GM18526 (cell line): ENCODE data around the gene FERD3L.

Experiments
- POLR2A ChIP-seq: IDR thresholded peaks from 3 replicates; pipeline ENCODE4 v1.6.1; 2011; ENCODE audit not compliant: insufficient read length; ENCODE audit errors: extremely low read depth

Gene FERD3L

DNA sequence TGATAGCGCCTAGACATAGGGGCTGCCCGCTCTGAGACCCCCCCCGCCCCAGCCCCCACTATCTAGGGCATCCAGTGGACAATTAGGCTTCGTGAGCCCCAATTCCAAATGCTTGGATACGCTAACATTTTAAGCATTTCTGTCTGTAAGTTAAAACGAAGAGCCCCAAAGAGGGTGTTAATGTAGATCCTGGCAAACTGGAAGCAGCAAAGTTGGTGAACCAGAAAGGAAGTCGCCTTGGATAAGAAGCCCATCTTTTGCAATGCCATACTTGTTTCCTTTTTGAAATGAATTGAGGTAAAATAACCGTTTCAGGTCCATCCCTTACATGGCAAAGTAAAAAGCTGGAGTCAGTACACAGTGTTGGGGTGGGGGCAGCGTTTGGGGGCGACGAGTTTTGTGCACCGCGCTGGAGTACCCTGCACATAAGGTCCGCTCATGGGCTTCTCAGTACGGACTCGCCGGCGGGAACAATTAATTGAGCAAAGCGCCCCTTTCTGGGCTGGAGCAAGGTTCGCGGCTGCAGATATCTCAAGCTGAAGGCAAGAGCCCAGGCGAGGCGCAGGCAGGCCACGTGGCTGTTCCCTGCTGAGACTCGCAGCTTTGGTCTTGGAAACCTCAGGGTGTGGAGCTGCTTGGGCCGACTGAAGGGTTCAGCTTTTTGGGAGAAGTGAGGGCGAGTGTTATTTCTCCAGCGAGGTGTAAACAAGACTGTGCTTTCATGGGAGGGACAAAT, 26.4 kb downstream of the FERD3L start:
- no peak for TF ChIP-seq POLR2A

DNA sequence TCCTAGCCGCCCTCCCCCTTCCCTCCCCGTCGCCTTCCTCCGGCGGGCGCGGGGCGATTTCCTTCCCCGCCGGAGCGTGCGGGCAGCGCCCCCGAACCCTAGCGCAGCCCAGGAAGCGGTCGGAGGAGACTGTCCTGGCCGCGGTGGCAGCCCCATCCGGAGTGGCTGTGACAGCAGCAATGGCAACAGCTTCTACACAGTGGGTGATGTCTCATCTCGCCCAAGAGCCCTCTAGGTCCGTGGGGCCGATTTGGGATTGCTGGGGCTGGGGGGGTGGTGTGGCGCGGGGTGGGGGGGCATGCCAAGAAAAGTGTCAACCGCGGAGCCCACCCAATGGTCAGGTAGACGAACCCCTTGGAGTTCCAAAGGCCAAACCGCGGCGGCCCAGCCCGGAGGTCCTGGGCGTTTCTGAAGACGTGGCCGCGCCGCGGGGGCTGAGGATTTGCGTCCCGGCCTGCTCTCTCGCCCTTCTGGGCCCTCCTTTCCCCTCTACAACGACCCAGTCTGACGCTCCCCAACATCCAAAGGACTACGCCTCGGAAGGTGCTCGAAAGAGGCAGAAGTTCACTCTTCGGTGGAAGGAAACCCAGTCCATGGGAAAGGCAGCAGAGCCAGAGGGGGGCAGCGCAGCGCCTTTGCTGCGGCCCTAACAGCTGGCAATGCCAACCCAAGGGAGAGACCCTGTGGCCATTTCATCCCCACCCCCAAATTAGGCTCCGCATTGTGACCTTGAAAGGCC, 27.2 kb downstream of the FERD3L start:
- no peak for TF ChIP-seq POLR2A

DNA sequence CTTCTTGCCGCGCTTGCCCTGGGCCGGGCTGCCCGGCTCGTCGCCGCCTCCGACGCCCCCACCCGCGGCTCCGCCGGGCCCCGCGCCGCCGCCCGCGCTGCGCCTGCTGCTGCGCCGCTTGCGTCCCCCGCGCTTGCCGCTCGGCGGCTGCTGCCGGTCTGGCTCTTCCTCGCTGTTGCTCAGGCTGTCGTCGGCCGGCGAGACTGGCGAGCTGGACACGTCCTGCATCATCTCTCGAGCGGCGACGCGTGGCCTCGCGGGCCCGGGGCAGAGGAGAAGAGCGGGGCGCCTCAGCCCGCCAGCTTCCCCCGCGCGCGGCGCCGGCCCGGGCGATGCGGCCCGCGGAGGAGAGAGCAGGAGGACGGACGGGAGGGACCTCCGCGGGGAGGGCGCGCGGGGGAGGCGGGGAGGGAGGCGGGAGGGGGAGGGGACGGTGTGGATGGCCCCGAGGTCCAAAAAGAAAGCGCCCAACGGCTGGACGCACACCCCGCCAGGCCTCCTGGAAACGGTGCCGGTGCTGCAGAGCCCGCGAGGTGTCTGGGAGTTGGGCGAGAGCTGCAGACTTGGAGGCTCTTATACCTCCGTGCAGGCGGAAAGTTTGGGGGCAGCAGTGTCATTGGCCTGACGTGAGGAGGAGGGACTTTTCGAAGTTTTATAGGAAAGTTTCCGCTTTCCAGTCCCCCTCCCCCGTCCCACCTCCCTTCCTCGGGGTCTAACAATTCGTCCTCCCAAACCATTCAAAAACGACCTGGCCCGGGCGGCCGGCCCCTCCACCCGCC, 27.9 kb downstream of the FERD3L start, which contains the start of gene TWIST1:
Gene TWIST1, minus strand, starts transcription at position 546 of the 779 bp plus-strand sequence. Its CDS starts 315 bp downstream, at position 231.
- no peak for TF ChIP-seq POLR2A

DNA sequence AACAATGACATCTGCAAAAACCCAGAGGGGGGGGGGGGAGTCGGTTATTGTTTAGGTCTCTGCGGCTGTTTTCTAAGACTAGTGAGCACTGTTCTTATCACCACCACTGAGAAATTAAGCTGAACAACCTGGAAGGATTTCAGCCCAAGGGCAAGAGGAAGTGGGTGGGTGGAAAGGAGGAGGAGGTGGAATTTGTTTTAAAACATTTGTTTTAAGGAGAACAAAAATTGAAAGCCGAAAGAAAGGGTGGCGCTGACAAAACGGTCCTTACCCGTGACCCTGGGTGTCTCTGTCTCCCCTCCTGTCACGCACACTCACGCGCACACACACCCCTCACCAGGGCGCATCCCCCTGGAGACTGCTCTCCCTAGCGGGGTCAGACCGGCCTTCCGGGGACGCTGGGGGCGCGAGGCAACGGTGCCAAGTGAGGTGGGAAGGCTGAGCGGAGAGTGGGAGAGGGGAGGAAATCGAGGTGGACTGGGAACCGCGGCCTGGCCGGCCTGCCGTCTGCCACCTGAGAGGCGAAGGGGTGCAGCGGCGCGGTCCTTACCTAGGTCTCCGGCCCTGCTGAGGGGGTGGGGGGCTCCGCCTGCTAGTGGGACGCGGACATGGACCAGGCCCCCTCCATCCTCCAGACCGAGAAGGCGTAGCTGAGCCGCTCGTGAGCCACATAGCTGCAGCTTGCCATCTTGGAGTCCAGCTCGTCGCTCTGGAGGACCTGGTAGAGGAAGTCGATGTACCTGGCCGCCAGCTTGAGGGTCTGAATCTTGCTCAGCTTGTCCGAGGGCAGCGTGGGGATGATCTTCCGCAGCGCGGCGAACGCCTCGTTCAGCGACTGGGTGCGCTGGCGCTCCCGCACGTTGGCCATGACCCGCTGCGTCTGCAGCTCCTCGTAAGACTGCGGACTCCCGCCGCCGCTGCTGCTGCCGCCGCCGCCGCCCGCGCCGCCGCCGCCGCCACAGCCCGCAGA, 28.8 kb downstream of the FERD3L start:
- no peak for TF ChIP-seq POLR2A

DNA sequence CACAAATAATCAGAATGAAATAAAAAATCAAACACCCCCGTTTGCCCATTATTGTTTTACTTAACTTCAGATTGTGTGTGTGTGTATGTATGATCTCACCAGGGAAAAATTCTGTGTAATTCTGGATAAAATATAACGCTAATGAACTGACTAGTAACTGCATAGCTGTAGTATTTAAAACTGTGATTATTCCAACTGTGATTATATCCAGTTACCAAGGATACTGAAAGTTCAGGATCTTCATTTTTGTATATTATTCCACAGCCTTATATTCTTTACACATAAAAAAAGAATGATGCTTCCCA, 30.7 kb downstream of the FERD3L start:
- TF ChIP-seq POLR2A = no peak

DNA sequence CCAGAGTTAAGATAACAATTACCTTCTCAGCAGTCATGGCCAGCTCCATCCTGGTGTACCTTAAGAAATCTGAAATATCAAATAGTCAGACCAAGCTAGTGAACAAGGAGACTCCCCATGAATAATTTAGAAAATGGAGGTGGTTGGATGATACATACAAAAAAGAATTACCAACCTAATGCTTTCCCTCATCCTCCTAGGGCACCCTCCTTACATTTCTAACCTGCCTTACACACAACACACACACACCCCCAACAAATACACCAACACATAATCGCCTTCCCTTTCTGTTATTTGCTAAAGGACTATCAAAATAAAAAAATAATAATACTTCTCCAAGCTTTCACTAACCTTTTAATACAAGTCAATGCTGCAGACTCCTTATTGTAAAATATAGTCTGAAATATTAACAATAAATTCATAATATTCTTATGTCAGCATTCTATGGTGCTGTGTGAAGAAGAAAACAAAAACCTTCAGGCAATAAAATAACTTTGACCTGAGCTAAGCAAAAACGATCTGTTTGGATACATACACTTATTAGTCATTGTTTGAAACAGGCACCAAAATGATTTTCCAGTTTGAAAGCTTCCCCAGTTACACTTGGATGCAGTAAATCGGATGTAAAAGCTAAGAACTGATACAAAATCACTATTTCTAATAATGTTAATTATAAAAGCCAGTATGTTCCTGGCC, 31.2 kb downstream of the FERD3L start:
- TF ChIP-seq POLR2A = no peak

DNA sequence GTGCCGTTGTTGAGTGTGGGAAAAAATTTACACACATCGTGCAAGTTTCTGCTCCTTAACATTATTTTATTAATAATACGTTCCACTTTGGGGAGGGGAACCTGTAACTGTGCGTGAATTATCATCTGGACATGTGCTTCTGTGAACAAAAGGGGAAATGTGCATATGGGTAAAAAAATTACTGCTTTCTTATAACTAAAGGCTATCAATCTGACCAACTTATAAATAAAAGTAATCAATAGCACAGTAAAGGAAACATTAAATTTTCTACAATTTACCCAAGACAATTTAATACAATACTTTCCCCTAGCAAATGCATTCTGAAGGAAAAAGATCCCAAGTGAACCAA, 32.2 kb downstream of the FERD3L start:
- TF ChIP-seq POLR2A = no peak

DNA sequence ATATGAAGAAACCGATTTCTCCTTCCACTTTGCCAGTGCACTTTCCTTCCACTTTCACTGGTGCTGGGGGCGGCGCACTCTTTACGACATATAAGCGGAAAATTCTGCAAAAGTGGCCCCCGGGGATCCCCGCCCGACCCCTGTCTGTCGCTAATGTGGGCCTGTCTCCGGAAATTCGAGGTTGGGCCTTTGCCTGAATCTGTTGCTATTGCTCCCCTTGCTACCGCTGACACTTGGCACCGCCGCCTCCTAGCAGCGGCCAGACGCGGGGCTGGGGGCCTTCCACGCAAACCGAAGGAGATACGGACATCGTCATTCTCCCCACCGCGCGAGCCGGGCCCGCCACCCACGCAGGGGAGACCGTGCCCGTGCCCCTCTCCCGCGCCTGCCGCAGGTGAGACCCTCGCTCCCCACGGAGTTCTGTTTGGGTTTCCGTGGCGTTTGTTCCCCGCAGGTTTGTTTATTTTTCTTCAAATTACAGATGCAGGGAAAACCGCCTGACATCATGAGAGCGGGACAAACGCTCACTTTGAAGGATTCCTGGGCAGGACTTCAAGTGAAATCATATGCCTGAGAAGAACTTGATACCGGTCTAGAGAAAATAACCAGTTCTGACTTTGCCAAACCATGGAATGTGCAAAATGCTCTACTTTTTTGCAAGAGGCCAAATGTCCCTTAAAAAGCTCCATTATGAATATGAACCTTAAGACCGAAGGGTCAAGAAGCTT, 32.8 kb downstream of the FERD3L start:
- no peak for TF ChIP-seq POLR2A

DNA sequence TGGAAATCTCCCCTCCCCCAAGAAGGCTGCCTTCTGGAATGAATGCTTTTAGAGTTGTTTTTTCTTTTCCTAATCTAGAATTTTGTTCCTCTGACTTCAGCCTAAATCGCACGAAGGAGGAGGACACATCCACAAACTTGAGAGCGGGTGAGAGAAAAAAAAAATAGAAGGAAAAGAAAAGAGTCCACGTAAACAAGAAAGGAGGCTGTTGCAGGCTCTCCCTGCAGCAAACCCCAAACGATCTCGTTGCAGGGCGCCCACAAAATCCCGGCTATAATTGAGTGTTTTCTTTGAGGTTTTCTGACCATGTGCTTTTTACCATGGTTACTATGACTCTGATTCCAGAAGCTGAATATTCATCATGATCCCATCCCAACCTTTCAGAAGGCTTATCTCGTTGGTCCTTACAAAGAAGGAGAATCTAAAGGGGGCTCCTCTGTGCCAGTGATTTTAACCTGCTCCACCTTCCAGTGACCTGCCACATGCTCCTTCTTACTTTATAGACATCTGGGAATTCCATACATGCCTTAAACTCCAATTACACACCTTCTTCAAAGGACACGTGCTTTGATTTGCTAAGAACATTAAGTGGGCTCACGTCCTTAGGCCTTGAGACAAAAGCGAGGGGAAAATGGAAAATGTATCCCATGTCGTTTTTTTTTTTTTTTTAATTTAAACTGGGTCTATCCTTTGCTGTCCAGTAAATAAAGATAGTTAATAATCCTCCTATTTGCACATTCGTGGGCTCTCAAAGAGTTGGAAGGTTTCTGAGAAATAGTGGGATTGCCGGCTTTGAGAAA, 33.5 kb downstream of the FERD3L start:
- no peak for TF ChIP-seq POLR2A

DNA sequence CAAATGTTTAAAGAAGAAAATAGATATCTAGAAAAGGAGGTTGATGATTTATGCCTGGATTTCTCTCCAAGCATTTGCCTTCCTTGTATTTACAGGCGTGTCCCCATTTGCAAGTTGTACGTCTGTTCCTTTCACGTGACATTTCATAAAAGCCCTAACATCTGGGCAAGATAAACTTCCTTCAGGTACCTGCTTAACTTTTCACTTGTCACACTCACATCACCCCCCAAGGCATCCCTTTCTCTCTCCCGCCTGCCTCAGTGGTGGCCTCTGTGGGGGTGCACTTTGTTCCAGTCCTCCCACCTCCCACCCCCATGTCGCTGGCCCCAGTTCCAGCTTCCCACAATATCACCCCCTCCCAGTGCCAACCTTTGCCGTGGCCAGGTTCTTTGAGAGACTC, 34.4 kb downstream of the FERD3L start:
- no peak for TF ChIP-seq POLR2A

DNA sequence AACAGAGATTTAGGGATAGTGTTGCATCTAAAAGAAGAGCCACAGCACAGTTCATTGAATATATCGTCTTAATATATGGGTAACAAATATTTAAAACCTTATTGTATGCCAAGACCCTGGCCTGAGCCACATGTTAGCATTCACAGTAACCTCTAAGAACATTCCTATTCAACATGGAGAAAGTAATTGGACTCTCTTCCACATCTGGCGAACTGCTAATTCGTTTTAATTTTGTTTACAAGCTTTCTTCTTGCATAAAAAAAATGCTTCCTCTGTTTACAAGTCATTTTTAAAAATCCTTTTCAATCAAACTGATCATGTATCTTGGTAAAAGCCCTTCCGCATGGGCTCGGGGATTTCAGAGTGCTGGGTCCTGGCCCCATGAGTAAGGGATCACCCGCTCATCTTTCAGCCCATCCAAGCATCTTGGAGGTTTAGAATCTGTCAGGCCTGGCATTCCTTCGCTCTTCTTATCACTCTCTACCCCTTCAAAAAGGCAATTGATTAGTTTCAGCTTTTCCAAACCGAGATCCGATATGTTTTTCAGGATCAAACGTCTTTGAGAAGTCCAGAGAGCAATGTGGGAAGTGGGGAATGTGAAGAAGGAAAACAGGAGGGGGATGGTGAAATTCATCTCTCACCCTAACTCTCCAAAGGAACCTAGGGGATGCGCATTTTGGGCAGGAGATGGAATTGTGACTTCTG, 35.0 kb downstream of the FERD3L start:
- TF ChIP-seq POLR2A = no peak
